ENCODE measurements around the gene SH3RF2. TPM values are rescaled to one million over a fixed set of nuclear protein-coding genes. Genes with fewer than 3 reads are reported as not detected.

Gene SH3RF2
- total and polyA plus RNA-seq, 2 experiments from 2014 or later: 38.3 to 43.1 TPM

- Histone ChIP-seq H3K36me3 (no peaks in the 10 kb centered on the region), H3K4me3 (no peak overlapping the region), H3K27ac (no peak overlapping the region), H3K27me3 (no peaks in the 10 kb centered on the region), H3K4me1 (ENCODE audit: low read depth) (peaks cover 39% of the 10 kb centered on the region), H3K9me3 (ENCODE audit: low read depth) (no peaks in the 10 kb centered on the region)
- no peak for TF ChIP-seq CTCF (IDR thresholded peaks at IDR 0.05; ENCODE audit: low read depth, low read length)
- no peak for DNase-seq (ENCODE audit: low read depth in 1 of 2, low spot score in 1 of 2)
These were observed 139.7 kb downstream of the SH3RF2 start for GRCh38 chr5:146076028-146076427.

- no peak overlapping the region for H3K4me3 ChIP-seq
- no peaks in the 10 kb centered on the region for H3K9me3 ChIP-seq (ENCODE audit: low read depth)
- H3K27ac ChIP-seq: no peak overlapping the region
- H3K4me1 ChIP-seq (ENCODE audit: low read depth): peaks cover 34% of the 10 kb centered on the region
- H3K27me3 ChIP-seq: no peaks in the 10 kb centered on the region
- DNase-seq (ENCODE audit: low read depth in 1 of 2, low spot score in 1 of 2): peak in 1 of 2 donors; percentile 39
- no peak for TF ChIP-seq CTCF (IDR thresholded peaks at IDR 0.05; ENCODE audit: low read depth, low read length)
- no peaks in the 10 kb centered on the region for H3K36me3 ChIP-seq
These were observed 140.1 kb downstream of the SH3RF2 start for GRCh38 chr5:146076455-146076854.

GRCh38 chr5:146078566-146078965, 142.2 kb downstream of the SH3RF2 start:
- Histone ChIP-seq H3K36me3 (no peaks in the 10 kb centered on the region), H3K4me3 (no peak overlapping the region), H3K27me3 (no peaks in the 10 kb centered on the region), H3K9me3 (ENCODE audit: low read depth) (no peaks in the 10 kb centered on the region), H3K27ac (no peak overlapping the region), H3K4me1 (ENCODE audit: low read depth) (peaks cover 13% of the 10 kb centered on the region)
- no peak for DNase-seq (ENCODE audit: low read depth in 1 of 2, low spot score in 1 of 2)
- no peak for TF ChIP-seq CTCF (IDR thresholded peaks at IDR 0.05; ENCODE audit: low read depth, low read length)

GRCh38 chr5:146079695-146080373, 143.5 kb downstream of the SH3RF2 start:
- H3K27ac ChIP-seq: no peak overlapping the region
- no peak for TF ChIP-seq CTCF (IDR thresholded peaks at IDR 0.05; ENCODE audit: low read depth, low read length)
- H3K36me3 ChIP-seq: no peaks in the 10 kb centered on the region
- no peaks in the 10 kb centered on the region for H3K9me3 ChIP-seq (ENCODE audit: low read depth)
- no peaks in the 10 kb centered on the region for H3K27me3 ChIP-seq
- no peak overlapping the region for H3K4me3 ChIP-seq
- H3K4me1 ChIP-seq (ENCODE audit: low read depth): peaks cover 11% of the 10 kb centered on the region
- peak in 1 of 2 donors; percentile 47 for DNase-seq (ENCODE audit: low read depth in 1 of 2, low spot score in 1 of 2)

- DNase-seq (ENCODE audit: low read depth in 1 of 2, low spot score in 1 of 2): peak in 1 of 2 donors; percentile 23
- H3K36me3 ChIP-seq: no peaks in the 10 kb centered on the region
- H3K27ac ChIP-seq: no peak overlapping the region
- no peak for TF ChIP-seq CTCF (IDR thresholded peaks at IDR 0.05; ENCODE audit: low read depth, low read length)
- peaks cover 5% of the 10 kb centered on the region for H3K4me1 ChIP-seq (ENCODE audit: low read depth)
- H3K27me3 ChIP-seq: no peaks in the 10 kb centered on the region
- no peaks in the 10 kb centered on the region for H3K9me3 ChIP-seq (ENCODE audit: low read depth)
- no peak overlapping the region for H3K4me3 ChIP-seq
These were observed 145.2 kb downstream of the SH3RF2 start for GRCh38 chr5:146081556-146081955.
